Activated CD4-positive, alpha-beta T cell treated with anti-CD3 and anti-CD28 coated beads, Interleukin-2, amount 50 U/mL, for 1 hour (primary cell): ENCODE results near the gene ZNF674.
"Not testable (repeated sequence)": the region's sequence is repeated elsewhere in the genome, so short reads cannot be mapped to it uniquely, and the experiment has no call there.

Source experiments
- DNase-seq: peaks from one replicate; pipeline ENCODE4 v3.0.0-alpha.2; 2020

ZNF674 gene

DNA sequence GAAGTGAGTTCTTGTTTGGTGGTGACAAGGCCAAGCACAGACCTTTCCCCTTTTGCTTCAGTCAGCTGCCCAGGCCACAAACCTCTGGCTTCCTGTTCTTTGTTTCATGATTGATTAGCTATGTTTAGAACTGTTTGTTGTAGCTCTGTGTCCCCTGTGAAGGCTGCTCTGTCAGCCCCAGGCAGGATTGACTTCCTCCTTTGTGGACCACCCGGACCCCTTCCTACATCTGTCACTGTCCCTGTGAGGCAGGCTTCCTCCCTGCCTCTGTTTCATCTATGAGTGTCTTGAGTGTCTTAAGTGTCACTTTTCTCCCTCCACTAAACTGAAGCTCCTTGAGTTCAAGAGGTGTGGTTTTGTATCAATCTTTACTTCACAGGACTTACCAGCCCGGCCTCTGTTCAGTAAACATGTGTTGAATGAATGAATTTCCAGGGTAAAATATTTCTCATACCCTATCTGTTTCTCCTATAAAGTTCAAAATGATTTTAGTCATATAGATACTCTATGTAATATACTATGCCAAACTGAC is 83.5 kb downstream of the ZNF674 start:
- DNase-seq, result no peak

GRCh38 chrX:46460801-46461659 is 84.2 kb downstream of the ZNF674 start:
- DNase-seq, result not testable (repeated sequence)

- DNase-seq, result no peak
Observed at GRCh38 chrX:46459603-46460002, 85.6 kb downstream of the ZNF674 start.

DNA sequence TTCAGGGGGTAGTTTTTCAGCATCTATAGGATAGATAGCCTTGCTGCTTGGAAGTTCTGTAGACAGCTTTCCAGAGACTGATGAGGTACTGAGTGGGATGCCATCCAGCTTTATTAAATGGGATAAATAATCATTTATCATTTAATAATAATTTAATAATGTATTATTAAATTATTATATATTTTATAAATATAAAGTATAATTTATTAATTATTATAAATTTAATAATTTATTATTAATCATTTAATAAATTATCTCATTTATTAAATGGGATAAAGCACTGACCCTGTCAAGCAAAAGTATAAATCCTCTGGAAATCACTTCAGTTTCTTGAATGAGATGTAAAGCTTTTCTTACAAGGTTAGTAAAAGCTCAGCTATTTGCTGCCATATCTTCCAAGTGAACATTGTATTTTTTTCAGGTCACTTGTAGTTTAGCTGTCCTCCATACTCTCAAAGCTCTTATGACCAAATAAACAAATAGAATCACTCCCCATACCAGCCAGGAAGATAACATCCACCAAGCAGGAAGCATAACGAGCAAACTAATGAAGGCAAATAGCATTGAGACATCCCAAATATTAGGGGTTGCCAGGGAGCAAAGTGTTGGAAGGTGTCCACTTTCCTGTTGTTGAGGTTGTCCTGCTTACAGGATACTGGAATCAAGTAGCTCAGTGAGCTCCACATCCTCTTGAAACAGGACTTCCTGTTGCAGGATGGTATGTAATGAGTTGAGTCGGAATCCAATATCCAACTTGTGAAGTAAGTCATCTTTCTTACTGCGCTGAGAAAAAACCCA is 88.9 kb downstream of the ZNF674 start:
- DNase-seq, result no peak
